SK-N-MC (cell line): Measurements from ENCODE around the gene ZDHHC22.

Experiments
- EZH2 ChIP-seq: fragments of 200-600 bp; sonication (generic); IDR thresholded peaks from one replicate; pipeline ENCODE4 v1.6.1; 2017; ENCODE audit warnings: antibody characterized with exemption
- FOXP2 ChIP-seq: optimal IDR thresholded peaks from 2 replicates; pipeline ENCODE3; 2011; ENCODE audit warnings: mild to moderate bottlenecking, moderate library complexity; ENCODE audit not compliant: insufficient read depth; ENCODE audit errors: extremely low read length, control extremely low read depth
- POLR2AphosphoS5 ChIP-seq: IDR thresholded peaks from 2 replicates; pipeline ENCODE4 v1.6.1; 2012; ENCODE audit warnings: mild to moderate bottlenecking, low read depth, low read length, borderline replicate concordance

GRCh38 chr14:77126461-77126990 lies 15.1 kb downstream of the ZDHHC22 start:
- no peak for TF ChIP-seq EZH2
- no peak for TF ChIP-seq POLR2AphosphoS5
- TF ChIP-seq FOXP2 = no peak
